ENCODE measurements around the gene USF2.

DNA sequence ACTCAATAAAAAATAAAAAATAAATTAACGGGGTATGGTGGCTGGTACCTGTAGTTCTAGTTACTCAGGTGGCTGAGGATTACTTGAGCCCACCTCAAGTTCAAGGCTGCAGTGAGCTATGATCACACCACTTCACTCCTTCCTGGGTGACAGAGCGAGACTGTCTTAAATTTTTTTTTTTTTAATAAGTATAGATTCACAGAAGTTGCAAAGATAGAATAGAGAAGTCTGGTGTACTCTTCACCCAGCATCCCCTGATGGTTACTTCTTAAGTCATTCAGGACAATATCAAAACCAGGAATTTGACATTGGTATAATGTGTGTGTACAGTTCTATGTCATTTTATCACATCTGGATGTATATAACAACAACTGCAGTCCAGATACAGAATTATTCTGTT, 52.5 kb downstream of the USF2 start:
- TF ChIP-seq EP300 (IDR thresholded peaks at IDR 0.05) (no peak), POLR2A (IDR thresholded peaks at IDR 0.05) (no peak)
- TF ChIP-seq, protein P1, sequence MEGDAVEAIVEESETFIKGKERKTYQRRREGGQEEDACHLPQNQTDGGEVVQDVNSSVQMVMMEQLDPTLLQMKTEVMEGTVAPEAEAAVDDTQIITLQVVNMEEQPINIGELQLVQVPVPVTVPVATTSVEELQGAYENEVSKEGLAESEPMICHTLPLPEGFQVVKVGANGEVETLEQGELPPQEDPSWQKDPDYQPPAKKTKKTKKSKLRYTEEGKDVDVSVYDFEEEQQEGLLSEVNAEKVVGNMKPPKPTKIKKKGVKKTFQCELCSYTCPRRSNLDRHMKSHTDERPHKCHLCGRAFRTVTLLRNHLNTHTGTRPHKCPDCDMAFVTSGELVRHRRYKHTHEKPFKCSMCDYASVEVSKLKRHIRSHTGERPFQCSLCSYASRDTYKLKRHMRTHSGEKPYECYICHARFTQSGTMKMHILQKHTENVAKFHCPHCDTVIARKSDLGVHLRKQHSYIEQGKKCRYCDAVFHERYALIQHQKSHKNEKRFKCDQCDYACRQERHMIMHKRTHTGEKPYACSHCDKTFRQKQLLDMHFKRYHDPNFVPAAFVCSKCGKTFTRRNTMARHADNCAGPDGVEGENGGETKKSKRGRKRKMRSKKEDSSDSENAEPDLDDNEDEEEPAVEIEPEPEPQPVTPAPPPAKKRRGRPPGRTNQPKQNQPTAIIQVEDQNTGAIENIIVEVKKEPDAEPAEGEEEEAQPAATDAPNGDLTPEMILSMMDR (IDR thresholded peaks at IDR 0.05) = no peak

Measured in stomach (tissue), 4 donors.